Osteoblast (primary cell): ENCODE results near the gene MUC12. TPM values are rescaled to one million over a fixed set of nuclear protein-coding genes. Genes with fewer than 3 reads are reported as not detected.
"Not testable (repeated sequence)": the region's sequence is repeated elsewhere in the genome, so short reads cannot be mapped to it uniquely, and the experiment has no call there.

Experiments used
- DNase-seq: peaks from one replicate; pipeline ENCODE4 v3.0.0; 2011; ENCODE audit warnings: low spot score, mixed read lengths; ENCODE audit not compliant: insufficient read length; ENCODE audit errors: missing footprints
- H2AFZ ChIP-seq: 2 replicates; pipeline ENCODE4 v1.6.0; 2011; ENCODE audit warnings: mild to moderate bottlenecking, low read length
- H3K27ac ChIP-seq: 2 replicates; pipeline ENCODE4 v1.5.1; 2011; ENCODE audit warnings: mild to moderate bottlenecking, low read depth, low read length, moderate library complexity
- H3K27me3 ChIP-seq: 2 replicates; pipeline ENCODE4 v1.6.0; 2012; ENCODE audit warnings: mild to moderate bottlenecking, control low read depth, inconsistent platforms, low read length, moderate library complexity; ENCODE audit not compliant: insufficient read depth
- H3K36me3 ChIP-seq: 2 replicates; pipeline ENCODE4 v1.5.1; 2011; ENCODE audit warnings: mild to moderate bottlenecking, low read length, control low read depth, moderate library complexity; ENCODE audit not compliant: insufficient read depth
- H3K4me1 ChIP-seq: 2 replicates; pipeline ENCODE4 v1.5.1; 2011; ENCODE audit warnings: mild to moderate bottlenecking, low read length, control low read depth, moderate library complexity; ENCODE audit not compliant: insufficient read depth
- H3K4me2 ChIP-seq: 2 replicates; pipeline ENCODE4 v1.6.0; 2011; ENCODE audit warnings: mild to moderate bottlenecking, low read length; ENCODE audit not compliant: insufficient read depth
- H3K4me3 ChIP-seq: fragments of 200-600 bp; sonication (generic); 3 replicates; pipeline ENCODE4 v1.5.1; 2012; ENCODE audit warnings: mild to moderate bottlenecking, low read length, inconsistent platforms; ENCODE audit not compliant: insufficient read depth
- H3K79me2 ChIP-seq: 2 replicates; pipeline ENCODE4 v1.6.0; 2012; ENCODE audit warnings: mild to moderate bottlenecking, low read length, control low read depth, inconsistent platforms; ENCODE audit not compliant: insufficient read depth
- H3K9me3 ChIP-seq: 2 replicates; pipeline ENCODE4 v1.5.1; 2011; ENCODE audit warnings: low read depth, low read length, control low read depth
- H4K20me1 ChIP-seq: 2 replicates; pipeline ENCODE4 v1.6.0; 2012; ENCODE audit warnings: mild to moderate bottlenecking, low read length, control low read depth; ENCODE audit not compliant: insufficient read depth
- CTCF ChIP-seq: IDR thresholded peaks from 2 replicates; pipeline ENCODE4 v1.5.1; 2011; ENCODE audit warnings: mild to moderate bottlenecking, low read depth, low read length, moderate library complexity; ENCODE audit errors: extremely low read depth
- total RNA-seq: library from RNA; depleted of rRNA; stranded (reverse); fragments of >200 nt; gene quantifications from 2 replicates; pipeline ENCODE4 v1.2.3, GENCODE V29; 2012

The MUC12 gene
- total RNA-seq, 1 donor: under 0.01 TPM

GRCh38 chr7:100975371-100975821, 6.0 kb downstream of the MUC12 start:
- peaks cover 8% of the 10 kb centered on the region for H3K9me3 ChIP-seq
- no peak overlapping the region for H2AFZ ChIP-seq
- no peaks in the 10 kb centered on the region for H3K79me2 ChIP-seq
- H4K20me1 ChIP-seq: no peaks in the 10 kb centered on the region
- no peak overlapping the region for H3K27ac ChIP-seq
- peak; percentile 78 for DNase-seq
- H3K4me3 ChIP-seq: no peak overlapping the region
- peaks cover 8% of the 10 kb centered on the region for H3K27me3 ChIP-seq
- no peak for TF ChIP-seq CTCF
- H3K4me1 ChIP-seq: no peaks in the 10 kb centered on the region
- H3K4me2 ChIP-seq: no peak overlapping the region
- H3K36me3 ChIP-seq: no peaks in the 10 kb centered on the region

- H3K79me2 ChIP-seq: no peaks in the 10 kb centered on the region
- H3K27ac ChIP-seq: no peak overlapping the region
- no peaks in the 10 kb centered on the region for H3K27me3 ChIP-seq
- no peak overlapping the region for H2AFZ ChIP-seq
- H4K20me1 ChIP-seq: no peaks in the 10 kb centered on the region
- H3K4me1 ChIP-seq: no peaks in the 10 kb centered on the region
- no peak overlapping the region for H3K4me3 ChIP-seq
- no peaks in the 10 kb centered on the region for H3K36me3 ChIP-seq
- peaks cover 8% of the 10 kb centered on the region for H3K9me3 ChIP-seq
- no peak overlapping the region for H3K4me2 ChIP-seq
- DNase-seq: peak; percentile 32
- no peak for TF ChIP-seq CTCF
These were observed 8.9 kb downstream of the MUC12 start for GRCh38 chr7:100978300-100978699.

DNA sequence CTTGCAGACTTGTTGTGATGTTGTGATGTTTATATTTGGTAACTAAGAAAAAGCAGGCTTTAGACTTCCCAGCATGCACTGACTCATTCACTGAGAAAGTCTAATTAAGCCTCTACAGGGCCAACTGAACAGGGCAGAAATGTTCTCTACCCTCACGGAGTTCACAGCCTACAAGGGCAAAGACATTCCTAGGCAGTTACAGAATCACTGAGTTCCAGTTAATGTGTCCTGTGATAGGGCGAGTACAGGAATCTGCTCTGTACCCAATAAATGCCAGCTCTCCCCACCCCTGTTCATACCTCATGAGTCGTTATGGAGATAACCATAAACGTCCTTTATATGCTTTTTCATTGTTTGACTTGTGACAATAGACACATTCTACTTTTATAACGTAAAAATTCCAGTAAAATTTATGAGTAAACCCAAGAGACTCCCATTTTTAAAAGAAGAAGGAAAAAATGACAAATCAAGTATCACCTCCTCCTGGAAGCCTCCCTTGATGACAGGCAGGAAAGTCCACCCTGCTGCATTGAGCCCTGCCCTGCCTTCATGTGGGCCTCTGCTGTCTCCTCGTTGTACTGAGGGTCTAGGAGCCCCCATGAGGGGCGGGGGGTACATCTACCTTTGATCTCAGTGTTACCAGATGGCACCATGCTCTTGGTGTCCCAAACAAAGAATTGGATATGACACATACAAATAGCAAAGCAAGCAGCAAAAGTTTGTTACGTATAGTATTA, 14.3 kb downstream of the MUC12 start:
- H3K27me3 ChIP-seq: no peaks in the 10 kb centered on the region
- no peaks in the 10 kb centered on the region for H3K36me3 ChIP-seq
- no peaks in the 10 kb centered on the region for H3K4me1 ChIP-seq
- H3K27ac ChIP-seq: peak overlapping the region; percentile 57
- no peak overlapping the region for H3K4me3 ChIP-seq
- H4K20me1 ChIP-seq: no peaks in the 10 kb centered on the region
- no peak for TF ChIP-seq CTCF
- no peak overlapping the region for H2AFZ ChIP-seq
- no peaks in the 10 kb centered on the region for H3K9me3 ChIP-seq
- H3K4me2 ChIP-seq: no peak overlapping the region
- DNase-seq: peak; percentile 82
- no peaks in the 10 kb centered on the region for H3K79me2 ChIP-seq

DNA sequence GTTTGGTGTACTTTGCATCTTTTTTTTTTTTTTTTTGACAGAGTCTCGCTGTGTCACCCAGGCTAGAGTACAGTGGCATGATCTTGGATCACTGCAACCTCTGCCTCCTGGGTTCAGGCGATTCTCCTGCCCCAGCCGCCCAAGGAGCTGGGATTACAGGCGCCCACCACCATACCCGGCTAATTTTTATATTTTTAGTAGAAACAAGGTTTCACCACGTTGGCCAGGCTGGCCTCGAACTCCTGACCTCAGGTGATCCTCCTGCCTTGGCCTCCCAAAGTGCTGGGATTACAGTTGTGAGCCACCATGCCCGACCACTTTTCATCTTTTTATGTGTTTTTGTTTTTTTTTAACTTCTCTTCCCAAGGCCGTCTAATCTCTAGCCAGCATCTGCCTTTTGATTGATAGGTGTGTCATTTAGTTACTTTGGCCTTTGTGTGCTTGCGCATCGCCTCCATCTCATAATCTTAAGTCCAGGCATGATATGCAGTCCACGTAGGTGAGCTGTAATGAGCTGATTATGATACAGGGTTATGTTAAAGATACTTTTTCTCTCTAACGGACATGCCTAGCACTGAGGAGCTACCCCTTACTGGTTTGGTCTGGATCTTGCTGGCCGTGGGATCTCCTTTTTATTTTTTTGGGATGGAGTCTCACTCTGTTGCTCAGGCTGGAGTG, 15.0 kb downstream of the MUC12 start:
- not testable (repeated sequence) for H3K27me3 ChIP-seq, H3K9me3 ChIP-seq, H4K20me1 ChIP-seq, H3K4me3 ChIP-seq, H2AFZ ChIP-seq, H3K4me2 ChIP-seq, H3K4me1 ChIP-seq, DNase-seq, H3K79me2 ChIP-seq, H3K36me3 ChIP-seq
- peak overlapping the region; percentile 57 for H3K27ac ChIP-seq

GRCh38 chr7:100985033-100985797, 15.8 kb downstream of the MUC12 start:
- H3K79me2 ChIP-seq, DNase-seq: not testable (repeated sequence)

More at GRCh38 chr7:100985033-100985797, 15.8 kb downstream of the MUC12 start:
- not testable (repeated sequence) for H4K20me1 ChIP-seq, H3K9me3 ChIP-seq, H3K27ac ChIP-seq, H3K4me3 ChIP-seq, H3K36me3 ChIP-seq, H3K27me3 ChIP-seq, H3K4me1 ChIP-seq, H3K4me2 ChIP-seq, H2AFZ ChIP-seq
